Measurements from ENCODE around the gene TTC36. TPM values are rescaled to one million over a fixed set of nuclear protein-coding genes. Genes with fewer than 3 reads are reported as not detected.

Gene TTC36
- total RNA-seq, 2 donors from 2014 or later: 3.1 to 7.7 TPM

GRCh38 chr11:118491041-118491440 lies 36.2 kb upstream of the TTC36 start:
- Histone ChIP-seq H3K36me3 (peaks cover 0 to 8% of the 10 kb centered on the region in 2 donors), H3K4me1 (replicated peaks) (no peaks in the 10 kb centered on the region), H3K27ac (no peak overlapping the region), H3K4me3 (no peak overlapping the region), H3K9me3 (no peaks in the 10 kb centered on the region), H3K27me3 (replicated peaks; ENCODE audit: insufficient read depth) (no peaks in the 10 kb centered on the region)
- TF ChIP-seq CTCF (IDR thresholded peaks at IDR 0.05) (no peak), POLR2AphosphoS5 (IDR thresholded peaks at IDR 0.05) (no peak), POLR2A (IDR thresholded peaks at IDR 0.05) (no peak)
- intact Hi-C loops (cut with DNase I): no loop called here
- DNase-seq (ENCODE audit: low spot score): no peak
- 72% methylated on average over 4 of the region's 4 CpGs for WGBS

- no peak overlapping the region for H3K27ac ChIP-seq
- H3K36me3 ChIP-seq: peaks cover 8 to 20% of the 10 kb centered on the region in 2 donors
- no peaks in the 10 kb centered on the region for H3K4me1 ChIP-seq (replicated peaks)
- intact Hi-C loops (cut with DNase I): no loop called here
- H3K9me3 ChIP-seq: no peaks in the 10 kb centered on the region
- WGBS: 86% methylated on average over 4 of the region's 4 CpGs
- no peak for TF ChIP-seq POLR2AphosphoS5 (IDR thresholded peaks at IDR 0.05)
- no peak for TF ChIP-seq POLR2A (IDR thresholded peaks at IDR 0.05)
- TF ChIP-seq CTCF (IDR thresholded peaks at IDR 0.05): no peak
- no peak for DNase-seq (ENCODE audit: low spot score)
- no peaks in the 10 kb centered on the region for H3K27me3 ChIP-seq (replicated peaks; ENCODE audit: insufficient read depth)
- no peak overlapping the region for H3K4me3 ChIP-seq
Observed at GRCh38 chr11:118497831-118498230, 29.4 kb upstream of the TTC36 start.

GRCh38 chr11:118503216-118503615 lies 24.1 kb upstream of the TTC36 start:
- 39% methylated on average over 3 of the region's 3 CpGs for WGBS
- H3K4me1 ChIP-seq (replicated peaks): no peaks in the 10 kb centered on the region
- no peaks in the 10 kb centered on the region for H3K9me3 ChIP-seq
- H3K27me3 ChIP-seq (replicated peaks; ENCODE audit: insufficient read depth): no peaks in the 10 kb centered on the region
- peaks cover 8 to 50% of the 10 kb centered on the region in 2 donors for H3K36me3 ChIP-seq
- H3K27ac ChIP-seq: no peak overlapping the region
- TF ChIP-seq POLR2AphosphoS5 (IDR thresholded peaks at IDR 0.05) (no peak), CTCF (IDR thresholded peaks at IDR 0.05) (no peak), POLR2A (IDR thresholded peaks at IDR 0.05) (no peak)
- no peak overlapping the region for H3K4me3 ChIP-seq
- intact Hi-C loops (cut with DNase I): no loop called here
- no peak for DNase-seq (ENCODE audit: low spot score)

GRCh38 chr11:118511601-118512000 lies 15.7 kb upstream of the TTC36 start:
- H3K4me1 ChIP-seq (replicated peaks): no peaks in the 10 kb centered on the region
- no peak overlapping the region for H3K27ac ChIP-seq
- DNase-seq (ENCODE audit: low spot score): no peak
- H3K9me3 ChIP-seq: no peaks in the 10 kb centered on the region
- 79% methylated on average over 5 of the region's 5 CpGs for WGBS
- no peaks in the 10 kb centered on the region for H3K27me3 ChIP-seq (replicated peaks; ENCODE audit: insufficient read depth)
- no peak overlapping the region for H3K4me3 ChIP-seq
- H3K36me3 ChIP-seq: peaks cover 0 to 10% of the 10 kb centered on the region in 2 donors
- no peak for TF ChIP-seq CTCF (IDR thresholded peaks at IDR 0.05)
- TF ChIP-seq POLR2A (IDR thresholded peaks at IDR 0.05): no peak
- no peak for TF ChIP-seq POLR2AphosphoS5 (IDR thresholded peaks at IDR 0.05)
- intact Hi-C loops (cut with DNase I): no loop called here

- intact Hi-C loops (cut with DNase I): no loop called here
- H3K4me3 ChIP-seq: no peak overlapping the region
- no peaks in the 10 kb centered on the region for H3K4me1 ChIP-seq (replicated peaks)
- no peaks in the 10 kb centered on the region for H3K27me3 ChIP-seq (replicated peaks; ENCODE audit: insufficient read depth)
- TF ChIP-seq POLR2A (IDR thresholded peaks at IDR 0.05): no peak
- no peak for TF ChIP-seq CTCF (IDR thresholded peaks at IDR 0.05)
- no peak for TF ChIP-seq POLR2AphosphoS5 (IDR thresholded peaks at IDR 0.05)
- H3K36me3 ChIP-seq: peaks cover 0 to 10% of the 10 kb centered on the region in 2 donors
- 58% methylated on average over 7 of the region's 7 CpGs for WGBS
- H3K27ac ChIP-seq: no peak overlapping the region
- no peak for DNase-seq (ENCODE audit: low spot score)
- H3K9me3 ChIP-seq: no peaks in the 10 kb centered on the region
Observed at GRCh38 chr11:118514103-118514502, 13.2 kb upstream of the TTC36 start.
